Right forelimb (tissue), 1 donor: ENCODE measurements around the gene SLC22A3.
"Not testable (repeated sequence)": the region's sequence is repeated elsewhere in the genome, so short reads cannot be mapped to it uniquely, and the experiment has no call there.

Experiments used
- DNase-seq: peaks from one replicate; pipeline ENCODE4 v3.0.0-alpha.2; 2018

SLC22A3 gene

DNA sequence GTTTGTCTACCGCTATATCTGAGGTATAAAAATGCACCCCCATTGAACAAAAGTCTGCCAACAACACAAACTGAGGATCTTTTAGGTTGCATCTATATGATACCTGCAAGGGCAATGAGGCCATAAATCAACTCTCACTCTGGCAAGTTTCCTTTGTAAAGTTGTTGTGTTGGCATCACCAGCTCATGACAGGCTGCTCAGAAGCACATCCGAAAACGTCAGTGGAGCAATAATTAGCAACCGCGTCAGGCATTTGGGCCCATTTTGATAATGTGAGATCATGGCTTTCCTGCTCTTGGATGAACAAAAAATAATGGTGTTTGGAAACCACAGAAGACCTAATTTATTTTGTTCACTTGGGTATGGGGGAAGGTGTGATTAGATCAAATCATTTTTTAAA is 12.0 kb upstream of the SLC22A3 start:
- DNase-seq, result no peak

DNA sequence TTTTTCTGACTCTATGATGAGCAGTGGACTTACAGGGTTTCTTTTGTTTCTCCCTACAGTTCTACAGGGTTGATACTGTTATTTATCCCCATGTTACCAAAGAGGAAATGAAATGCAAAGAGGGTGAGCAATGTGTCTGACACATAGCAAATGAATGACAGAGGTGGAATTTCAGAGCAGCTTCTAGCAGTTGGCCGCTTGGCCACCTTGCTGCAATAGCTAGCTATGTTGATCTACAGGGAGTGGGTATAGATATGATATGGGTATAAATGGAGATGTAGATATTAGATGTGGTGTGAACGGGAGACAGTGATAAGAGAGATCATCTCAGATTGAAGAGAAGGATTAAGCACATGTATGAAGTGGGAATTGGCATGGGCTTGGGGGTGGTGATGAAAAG is 10.9 kb upstream of the SLC22A3 start:
- DNase-seq, result no peak

- DNase-seq, result no peak
Measured at GRCh38 chr6:160337991-160338390, 10.2 kb upstream of the SLC22A3 start.

DNA sequence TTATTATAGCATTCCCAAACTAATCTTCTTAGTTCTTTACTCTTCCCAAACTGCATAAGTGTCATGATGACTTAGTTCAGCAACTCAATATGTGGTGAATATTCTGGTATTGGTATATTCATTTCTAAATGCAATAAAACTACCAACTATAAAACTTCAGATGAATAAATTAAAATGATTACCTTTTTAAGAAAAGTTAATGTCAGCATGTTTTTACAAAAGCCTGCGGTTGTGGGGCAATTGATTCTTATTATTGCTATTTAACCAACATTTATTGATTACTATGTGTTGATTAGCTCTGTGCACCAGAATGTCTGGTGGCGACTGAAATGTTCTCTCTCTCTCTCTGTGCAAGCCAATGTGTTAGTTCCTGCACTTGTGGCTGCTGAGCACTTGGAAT is 5.0 kb upstream of the SLC22A3 start:
- no peak for DNase-seq

DNA sequence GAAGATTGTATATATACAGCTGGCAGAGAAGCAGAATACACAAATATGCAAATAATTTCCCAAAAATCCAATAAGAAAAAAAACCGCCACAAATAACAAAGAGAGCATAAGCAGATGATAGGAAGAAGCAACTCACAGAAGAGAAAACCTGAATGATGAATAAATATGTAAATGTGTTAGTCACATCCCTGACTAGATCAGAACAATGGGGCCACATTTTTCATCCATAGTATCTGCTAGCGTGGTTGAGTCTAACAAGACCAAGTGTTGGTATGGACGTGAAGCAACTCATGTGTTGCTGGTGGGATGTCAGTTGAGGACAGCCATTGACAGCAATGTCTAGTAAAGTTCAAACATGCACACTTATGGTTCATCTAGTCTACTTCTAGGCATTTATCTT is 3.9 kb upstream of the SLC22A3 start:
- no peak for DNase-seq

- no peak for DNase-seq
Measured at GRCh38 chr6:160347259-160348222, 637 bp upstream of the SLC22A3 start.

- DNase-seq, result no peak
Measured at GRCh38 chr6:160349020-160349441, 853 bp downstream of the SLC22A3 start.

GRCh38 chr6:160349814-160350350 is 1.7 kb downstream of the SLC22A3 start:
- no peak for DNase-seq

DNA sequence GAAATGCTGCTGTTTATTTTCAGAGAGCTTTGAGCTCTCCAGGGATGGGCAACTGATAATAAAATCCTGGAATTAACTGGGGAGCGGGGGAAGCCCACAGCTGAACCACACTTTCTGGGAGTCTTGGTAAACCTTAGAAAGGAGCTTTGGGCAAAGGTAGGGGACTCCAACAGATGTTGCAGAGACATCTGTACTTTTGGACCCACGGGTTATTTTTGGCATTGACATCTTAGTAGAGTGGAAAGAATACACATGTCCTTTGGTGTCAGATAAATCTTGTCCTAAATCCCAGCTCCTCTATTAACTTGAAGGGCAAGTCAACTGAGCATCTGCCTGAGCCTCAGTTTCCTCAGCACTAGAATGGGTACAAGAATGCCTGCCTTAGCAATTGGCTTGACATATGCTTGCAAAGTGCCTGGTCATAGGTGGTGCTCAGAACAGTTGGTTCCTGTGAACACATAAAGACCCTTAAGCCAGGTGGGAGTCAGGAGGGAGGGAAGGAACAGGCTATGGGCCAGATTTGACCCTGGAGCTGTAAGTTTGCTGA is 5.8 kb downstream of the SLC22A3 start:
- no peak for DNase-seq

DNA sequence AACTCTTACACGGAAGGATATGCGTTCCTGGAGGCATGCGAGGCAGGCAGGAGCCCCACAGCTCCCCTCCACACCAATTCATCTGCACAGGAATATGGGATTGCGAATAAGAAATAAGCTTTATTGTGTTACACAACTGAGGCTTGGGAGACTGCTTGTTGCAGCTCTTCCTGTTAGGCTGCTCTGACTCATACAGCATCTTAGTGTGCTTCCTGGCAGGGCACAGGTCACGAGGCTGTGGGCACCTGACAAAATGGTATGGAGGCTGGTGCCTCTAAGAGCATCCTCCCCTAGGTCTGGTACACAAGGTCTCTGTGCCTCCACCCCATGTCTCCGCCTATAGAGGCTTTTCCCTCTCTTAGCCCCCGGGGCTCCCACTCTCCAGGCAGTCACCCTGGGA is 6.8 kb downstream of the SLC22A3 start:
- DNase-seq, result no peak

GRCh38 chr6:160356074-160356744 is 8.0 kb downstream of the SLC22A3 start:
- DNase-seq, result no peak

DNA sequence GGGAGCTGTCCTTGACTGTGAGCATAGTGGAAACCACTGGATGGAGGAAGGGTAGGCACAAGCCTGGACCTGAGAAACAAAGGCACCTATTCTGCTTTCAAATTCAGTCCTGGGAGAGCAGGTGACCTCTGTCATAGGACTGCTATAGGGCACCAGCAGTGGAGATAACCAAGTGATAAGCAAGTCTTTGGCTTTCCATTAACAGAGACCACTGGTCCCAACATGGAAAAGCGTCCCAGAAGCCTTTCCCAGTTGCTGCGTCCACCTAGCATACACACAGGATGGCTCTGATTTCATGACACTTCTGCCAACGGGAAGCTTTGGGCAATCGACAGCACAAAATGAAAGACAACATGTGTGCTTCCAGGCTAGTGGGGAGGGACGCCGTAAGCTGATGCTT is 8.9 kb downstream of the SLC22A3 start:
- DNase-seq, result no peak

- DNase-seq, result no peak
Measured at GRCh38 chr6:160358225-160359119, 10.3 kb downstream of the SLC22A3 start.

GRCh38 chr6:160360955-160361354 is 12.8 kb downstream of the SLC22A3 start:
- no peak for DNase-seq

- no peak for DNase-seq
Measured at GRCh38 chr6:160362556-160362955, 14.4 kb downstream of the SLC22A3 start.

DNA sequence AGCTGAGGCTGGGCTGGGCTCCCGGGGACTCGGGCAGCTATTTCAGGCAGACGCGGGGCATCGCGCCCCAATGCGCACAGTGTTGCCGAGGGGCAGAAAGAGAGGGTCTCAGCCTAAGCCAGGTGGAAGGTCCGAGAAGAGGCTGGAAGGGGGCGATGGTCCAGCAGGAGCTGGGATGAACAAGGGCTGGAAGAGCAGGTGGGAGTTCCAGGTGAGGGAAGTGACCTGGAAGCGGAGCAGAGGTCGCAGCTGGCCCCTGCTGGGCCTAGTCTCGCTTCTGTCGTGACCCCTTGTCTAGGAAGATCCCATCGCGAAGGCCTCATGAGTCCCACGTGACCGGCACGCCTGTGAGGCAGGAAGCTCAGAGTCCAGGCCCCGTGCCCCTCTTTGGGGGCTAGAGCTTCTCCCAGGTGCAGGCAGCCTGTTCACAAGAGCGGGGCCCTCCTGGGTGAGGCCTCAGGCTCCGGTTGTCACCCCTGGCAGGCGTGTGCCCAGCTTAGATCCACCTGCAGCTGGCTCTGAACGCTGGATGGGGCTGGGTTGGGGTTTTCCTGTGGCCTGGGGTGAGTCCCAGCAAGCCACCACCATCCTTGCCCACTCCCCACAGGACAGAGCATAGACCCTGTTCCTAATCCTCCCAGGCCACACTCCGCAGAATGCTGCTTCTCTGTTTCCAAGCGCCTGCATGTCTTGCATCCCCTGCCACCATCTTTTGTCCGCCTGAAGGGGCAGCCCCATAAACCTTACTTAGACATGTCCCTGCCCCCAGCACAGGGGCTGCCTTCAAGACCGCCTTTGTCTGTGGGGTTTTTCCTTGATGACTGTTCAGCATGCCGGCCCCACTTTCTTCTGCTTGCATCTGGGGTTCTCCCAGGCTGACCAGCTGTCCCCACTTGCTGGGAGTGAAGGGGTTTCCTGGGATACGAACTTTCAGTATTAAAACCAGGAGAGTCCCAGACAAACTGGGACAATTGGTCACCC is 15.1 kb downstream of the SLC22A3 start:
- DNase-seq, result no peak

DNA sequence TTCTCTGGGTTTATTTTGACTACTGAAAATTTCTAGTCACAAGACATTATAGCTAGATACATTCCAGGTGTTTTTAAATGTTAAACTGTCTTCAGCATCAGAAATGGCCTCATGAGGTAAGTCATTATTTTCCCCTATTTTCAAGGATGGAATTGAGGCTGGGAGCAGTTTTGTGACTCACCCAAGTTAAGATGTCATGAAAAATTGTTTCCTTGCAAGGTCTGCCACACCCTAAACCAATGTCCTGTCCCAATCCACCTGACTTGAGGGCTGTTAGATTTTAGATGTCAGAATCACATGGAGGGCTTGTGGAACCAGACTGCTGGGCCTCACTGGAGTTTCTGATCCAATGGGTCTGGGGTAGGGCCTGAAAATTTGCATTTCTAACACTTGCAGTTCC is 16.9 kb downstream of the SLC22A3 start:
- no peak for DNase-seq

- DNase-seq, result no peak
Measured at GRCh38 chr6:160367798-160368547, 19.8 kb downstream of the SLC22A3 start.

- no peak for DNase-seq
Measured at GRCh38 chr6:160368670-160369069, 20.5 kb downstream of the SLC22A3 start.

- DNase-seq, result not testable (repeated sequence)
Measured at GRCh38 chr6:160373601-160374000, 25.4 kb downstream of the SLC22A3 start.
